GM18909 (cell line): ENCODE results near the gene CCDC136.

ENCODE experiments used
- ATAC-seq: cut with Tn5 transposase; IDR thresholded peaks from one replicate; pipeline ENCODE4 v1.9.1; 2021; ENCODE audit warnings: mild to moderate bottlenecking; ENCODE audit not compliant: unreplicated experiment, poor library complexity

The CCDC136 gene

DNA sequence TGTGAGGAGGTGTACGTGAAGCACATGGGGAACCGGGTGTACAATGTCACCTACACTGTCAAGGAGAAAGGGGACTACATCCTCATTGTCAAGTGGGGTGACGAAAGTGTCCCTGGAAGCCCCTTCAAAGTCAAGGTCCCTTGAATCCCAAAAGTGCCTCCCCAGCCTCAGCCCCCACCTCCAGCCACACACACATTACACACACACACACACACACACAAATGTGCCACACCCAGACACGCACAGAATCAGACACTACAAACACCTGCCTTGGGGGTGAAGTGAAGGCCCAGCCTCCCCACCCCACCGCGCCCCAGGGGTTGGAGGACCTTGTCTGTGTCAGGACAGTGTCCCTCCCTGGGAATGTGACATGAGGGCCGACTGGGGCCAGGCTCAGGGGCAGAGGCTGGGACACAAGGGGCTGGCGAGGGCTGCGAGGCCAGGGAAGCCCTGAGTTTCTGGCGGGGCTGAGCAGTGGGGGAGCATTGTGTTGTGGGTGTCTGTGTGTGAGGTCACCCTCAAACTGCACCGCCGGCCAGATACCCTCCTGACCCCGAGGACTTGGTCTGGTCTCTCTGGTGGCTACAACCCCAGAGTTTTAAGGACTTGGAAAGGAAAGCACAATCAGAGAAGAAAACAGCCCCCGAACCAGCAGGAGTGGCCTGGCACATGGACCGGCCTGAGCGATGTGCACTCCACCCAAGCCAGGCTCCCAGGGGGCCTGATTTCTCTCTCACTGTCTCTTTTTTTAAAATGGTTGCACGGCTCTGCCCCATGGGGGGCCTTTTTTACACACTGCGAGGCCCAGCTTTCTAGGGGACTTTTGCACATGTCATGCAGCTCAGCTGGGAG is 66.8 kb downstream of the CCDC136 start:
- ATAC-seq, result no peak

DNA sequence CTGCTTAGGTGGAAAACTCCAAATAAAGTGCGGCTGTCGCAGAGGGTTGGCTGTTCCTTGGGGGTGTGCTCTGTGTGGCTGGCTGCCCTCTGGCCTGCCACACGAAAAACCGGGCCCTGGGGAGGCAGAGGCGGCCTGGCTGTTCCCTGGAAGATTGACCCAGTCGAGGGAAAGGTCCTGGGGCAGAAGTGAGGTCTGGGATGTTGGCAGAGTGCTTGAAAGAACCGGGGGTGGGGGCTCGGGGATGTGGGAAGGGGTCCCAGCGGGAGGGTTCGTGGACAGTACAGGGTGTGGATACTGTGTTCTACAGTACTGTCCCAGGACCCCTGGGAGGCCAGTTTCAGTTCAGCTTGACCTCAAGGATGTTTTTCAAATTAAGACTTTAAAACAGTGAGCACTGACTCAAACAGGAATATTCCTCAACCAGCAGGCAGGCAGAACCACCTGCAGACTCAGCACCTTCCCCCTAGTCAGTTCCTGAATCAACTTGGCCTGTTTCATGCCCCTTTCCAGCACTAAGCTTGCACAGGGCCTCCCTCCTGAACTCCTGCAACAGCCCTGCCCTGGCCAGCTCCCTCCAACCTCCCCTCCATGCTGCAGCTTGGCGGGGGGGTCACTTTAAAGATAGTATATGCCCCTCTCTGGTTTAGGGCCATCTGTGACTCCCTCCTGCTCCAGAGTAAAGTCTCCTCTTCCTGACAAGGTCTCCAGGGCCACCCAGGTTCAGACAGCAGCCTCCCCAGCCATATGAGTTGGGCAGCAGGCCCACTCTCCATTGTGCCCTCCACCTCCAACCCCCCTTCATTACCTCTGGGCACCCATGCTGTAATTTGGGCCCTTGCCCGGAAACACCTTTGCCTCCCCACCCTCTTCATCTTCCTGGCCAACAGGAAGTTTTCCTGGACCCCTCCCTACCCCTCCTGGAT is 67.7 kb downstream of the CCDC136 start:
- ATAC-seq, result no peak

DNA sequence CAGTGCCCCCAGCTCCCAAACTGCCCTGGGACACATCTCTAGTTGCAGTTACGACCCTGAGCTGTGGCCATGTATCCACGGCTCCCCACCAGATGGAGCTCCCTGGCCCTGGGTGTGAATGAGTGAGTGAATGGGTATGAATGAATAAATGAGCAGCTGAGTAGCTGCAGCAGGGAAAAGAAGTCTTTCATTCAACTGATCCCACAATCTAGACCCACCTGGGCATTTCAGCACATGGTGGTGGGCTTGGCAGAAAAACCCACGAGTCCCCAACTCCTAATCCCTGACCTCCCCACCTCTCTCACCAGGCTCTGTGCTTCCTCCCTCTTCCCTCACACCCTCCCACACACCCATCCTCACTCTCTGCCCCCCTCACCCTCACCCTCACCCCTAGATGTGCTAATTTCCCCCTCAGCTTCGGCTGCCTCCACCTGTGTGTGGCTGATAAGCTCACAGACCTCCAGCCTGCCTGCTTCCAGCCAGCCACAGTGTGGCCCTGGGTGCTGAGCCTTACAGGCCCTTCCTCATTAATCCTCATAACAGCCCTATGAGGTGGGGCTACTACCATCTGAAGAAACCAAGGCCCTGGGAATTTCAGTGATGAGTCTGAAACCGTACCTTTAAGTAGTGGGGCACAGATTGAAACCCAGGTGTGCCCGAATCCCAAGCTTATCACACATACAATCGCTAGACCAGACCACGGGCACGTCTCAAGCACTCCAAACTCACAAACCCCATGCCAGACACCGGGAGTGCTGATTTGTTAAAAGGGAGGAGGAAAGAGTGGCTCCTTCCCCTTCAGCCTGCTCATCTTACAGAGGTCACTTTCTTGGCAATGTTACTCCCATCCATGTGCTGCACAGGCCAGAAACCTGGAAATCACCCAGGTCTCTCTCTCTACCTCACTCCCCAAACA is 68.6 kb downstream of the CCDC136 start:
- no peak for ATAC-seq

DNA sequence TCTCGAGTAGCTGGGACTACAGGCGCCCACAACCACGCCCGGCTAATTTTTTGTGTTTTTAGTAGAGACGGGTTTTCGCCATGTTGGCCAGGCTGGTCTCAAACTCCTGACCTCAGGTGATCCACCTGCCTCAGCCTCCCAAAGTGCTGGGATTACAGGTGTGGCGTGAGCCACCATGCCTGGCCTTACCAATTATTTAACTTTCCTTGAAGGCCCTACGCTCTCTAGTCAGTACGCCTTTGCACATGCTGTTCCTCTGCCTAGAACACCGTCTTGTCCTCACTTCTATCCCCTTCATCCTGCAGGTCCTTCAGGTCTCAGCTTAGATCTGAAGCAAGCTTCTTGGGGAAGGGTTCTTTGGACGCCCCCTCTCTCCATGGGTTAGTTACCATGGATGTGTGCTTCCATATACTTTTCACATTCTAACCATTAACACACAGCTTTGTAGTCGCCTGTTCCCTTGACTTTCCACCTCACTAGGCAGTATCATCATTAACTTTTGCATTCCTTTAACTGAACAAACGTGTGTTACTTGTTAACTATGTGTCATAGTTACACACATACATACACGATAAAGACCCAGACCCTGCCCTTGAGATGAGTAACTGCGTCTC is 70.3 kb downstream of the CCDC136 start:
- ATAC-seq, result no peak

DNA sequence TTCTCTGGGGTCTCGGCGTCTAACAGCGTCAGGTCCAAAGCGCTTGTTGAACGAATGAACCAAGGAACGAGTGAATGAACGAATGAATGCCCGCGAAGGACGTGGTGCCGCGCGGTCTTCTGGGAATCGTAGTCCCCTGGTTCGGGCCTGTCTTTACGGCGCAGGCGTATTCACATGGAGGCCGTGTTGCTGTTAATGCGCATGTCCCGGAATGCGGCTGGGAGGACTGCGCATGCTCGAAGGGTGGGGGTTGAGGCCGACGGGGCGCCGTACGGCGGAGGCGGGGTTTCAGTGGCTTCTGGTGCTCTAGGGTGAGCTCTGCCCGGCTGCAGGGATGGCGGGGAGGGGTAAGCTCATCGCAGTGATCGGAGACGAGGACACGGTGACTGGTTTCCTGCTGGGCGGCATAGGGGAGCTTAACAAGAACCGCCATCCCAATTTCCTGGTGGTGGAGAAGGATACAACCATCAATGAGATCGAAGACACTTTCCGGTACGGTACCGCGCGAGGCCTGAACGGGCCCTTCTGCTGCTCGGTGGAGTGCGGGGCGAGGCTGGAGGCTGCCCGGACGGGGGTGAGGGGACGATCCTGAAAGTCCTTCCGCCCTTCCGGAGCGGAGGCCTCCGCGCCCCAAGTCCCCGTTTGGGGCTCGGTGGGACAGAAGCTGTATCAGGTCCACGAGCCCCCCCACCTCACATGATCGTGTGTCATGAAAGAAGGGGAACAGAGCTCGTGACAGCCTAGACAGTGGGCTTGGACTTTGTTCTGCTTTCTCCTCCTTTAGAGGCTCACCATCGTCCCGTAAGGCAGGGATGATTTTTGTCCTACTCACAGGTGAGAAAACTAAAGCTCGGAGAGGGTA is 71.0 kb downstream of the CCDC136 start, which contains the start of gene ATP6V1F:
ATP6V1F (plus strand) TSS at position 286 of the 862 bp plus-strand sequence; CDS start at position 335, 49 bp downstream.
- peak; percentile 84 for ATAC-seq

DNA sequence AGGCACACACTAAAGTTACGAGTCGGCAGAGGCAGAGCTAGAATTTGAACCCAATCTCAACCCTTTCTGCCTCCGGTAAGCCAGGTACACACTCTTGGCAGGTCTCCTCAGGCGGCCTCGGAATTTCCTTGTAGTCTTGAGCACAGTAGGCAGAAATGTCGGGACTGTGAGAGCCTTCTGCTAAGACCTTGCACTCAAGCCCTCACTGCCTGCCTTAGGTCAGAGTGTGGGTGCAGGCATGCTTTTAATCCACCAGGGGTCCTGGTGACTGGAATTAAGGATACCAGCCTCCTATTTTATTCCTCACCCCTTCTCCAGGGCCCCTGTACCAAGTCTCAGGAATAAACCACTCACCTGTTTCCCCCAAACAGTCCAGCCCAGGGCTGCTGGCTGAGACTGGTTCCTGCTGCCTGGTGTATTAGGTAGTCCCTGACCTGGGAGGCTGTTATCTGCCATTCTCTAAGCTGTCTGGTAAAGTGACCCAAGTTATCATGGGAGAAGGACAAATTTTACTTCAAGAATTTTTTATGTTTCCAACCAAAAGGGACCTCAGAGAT is 71.7 kb downstream of the CCDC136 start:
- ATAC-seq, result peak; percentile 41

DNA sequence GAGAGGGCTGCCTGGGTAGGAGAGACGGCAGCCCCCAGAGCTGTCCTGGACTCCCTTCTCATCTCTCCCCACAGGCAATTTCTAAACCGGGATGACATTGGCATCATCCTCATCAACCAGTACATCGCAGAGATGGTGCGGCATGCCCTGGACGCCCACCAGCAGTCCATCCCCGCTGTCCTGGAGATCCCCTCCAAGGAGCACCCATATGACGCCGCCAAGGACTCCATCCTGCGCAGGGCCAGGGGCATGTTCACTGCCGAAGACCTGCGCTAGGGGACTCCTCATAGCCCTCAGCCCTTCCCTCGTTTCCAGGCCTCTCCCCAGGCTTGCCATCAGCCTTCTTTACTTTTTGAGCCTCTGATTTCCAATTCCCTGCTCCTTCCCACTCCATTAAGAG is 73.5 kb downstream of the CCDC136 start:
- ATAC-seq, result no peak

DNA sequence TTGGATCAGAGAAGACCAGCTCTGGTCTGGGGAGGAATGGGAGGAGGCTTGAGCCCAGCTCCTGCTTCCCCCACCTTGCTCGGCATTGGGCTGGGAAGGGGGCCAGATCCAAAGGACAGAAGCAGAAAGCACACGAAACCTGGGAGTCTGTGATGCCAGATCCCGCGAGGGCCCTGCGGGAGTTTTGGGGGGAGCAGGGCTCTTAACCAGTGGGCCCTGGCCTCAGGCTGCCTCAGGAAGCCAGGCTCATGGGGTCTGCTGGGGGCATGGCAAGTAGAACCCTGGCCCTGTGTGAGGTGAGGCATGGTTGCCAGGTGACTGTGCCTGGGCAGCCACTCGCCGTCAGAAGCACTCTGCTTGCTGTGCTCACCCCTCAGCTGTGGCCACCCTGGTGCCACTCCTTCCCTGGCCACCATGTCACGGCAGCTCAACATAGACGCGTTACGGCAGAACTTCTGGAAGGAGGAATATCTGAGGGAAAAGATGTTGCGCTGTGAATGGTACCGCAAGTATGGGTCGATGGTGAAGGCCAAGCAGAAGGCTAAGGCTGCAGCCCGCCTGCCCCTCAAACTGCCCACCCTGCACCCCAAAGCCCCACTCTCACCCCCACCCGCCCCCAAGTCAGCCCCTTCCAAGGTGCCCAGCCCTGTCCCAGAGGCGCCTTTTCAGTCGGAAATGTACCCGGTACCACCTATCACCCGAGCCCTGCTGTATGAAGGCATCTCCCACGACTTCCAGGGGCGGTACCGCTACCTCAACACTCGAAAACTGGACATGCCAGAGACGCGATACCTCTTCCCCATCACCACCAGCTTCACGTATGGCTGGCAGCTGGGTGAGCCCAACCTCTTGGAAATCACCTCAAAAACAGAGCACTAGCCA is 74.5 kb downstream of the CCDC136 start:
- no peak for ATAC-seq

DNA sequence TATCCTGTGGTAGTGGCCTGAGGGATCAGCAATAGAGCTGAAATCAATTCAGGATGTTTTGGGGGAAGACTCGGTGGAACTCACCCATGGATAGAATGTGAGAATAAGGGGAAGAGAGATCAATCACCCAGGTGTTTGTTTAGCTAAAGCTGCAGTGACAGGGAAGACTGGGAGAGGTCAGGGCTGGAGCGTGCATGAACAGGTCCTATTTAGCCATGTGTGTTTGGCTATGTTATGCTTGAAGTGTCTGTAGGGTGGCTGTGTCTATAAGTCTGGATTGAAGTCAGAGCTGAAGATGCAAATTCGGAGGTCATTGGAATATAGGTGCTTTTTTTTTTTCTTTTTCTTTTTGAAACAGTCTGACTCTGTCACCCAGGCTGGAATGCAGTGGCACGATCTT is 75.5 kb downstream of the CCDC136 start:
- no peak for ATAC-seq

DNA sequence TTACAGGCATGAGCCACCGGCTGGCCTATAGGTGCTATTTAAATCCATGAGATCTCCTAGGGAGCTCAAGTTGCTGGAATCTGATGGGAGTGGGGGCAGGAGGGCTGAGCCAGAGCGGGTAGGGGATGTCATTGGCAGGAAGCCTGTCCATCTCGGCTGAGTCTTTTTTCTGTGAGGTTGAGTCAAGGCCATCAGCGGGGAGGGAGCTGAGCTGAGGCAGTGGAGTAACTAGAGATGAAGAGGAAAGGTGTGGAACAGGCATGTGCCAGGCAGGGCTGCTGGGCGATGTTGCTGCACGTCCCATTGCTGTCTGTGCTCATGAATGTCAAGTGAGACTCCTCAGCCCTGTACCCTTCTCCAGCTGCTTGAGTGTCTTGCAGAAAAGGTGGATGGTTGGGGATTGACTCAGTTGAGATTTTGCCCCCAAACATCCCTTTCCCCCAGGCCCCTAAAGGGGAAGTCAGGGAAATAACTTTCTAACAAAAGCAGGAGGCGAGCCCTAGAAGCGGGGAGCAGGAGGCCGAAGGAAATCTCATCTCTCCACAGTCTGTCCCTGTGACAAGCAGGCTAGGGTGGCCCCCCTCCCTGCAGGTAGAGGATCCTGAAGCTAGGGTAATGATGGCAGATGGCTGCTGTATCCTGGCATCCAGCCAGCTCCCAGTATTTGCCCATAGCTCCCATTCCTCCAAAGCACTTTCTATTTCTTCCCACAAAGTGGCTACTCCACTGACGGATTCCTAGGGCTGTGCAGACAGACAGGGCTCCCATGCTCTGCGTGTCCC is 76.3 kb downstream of the CCDC136 start:
- no peak for ATAC-seq

DNA sequence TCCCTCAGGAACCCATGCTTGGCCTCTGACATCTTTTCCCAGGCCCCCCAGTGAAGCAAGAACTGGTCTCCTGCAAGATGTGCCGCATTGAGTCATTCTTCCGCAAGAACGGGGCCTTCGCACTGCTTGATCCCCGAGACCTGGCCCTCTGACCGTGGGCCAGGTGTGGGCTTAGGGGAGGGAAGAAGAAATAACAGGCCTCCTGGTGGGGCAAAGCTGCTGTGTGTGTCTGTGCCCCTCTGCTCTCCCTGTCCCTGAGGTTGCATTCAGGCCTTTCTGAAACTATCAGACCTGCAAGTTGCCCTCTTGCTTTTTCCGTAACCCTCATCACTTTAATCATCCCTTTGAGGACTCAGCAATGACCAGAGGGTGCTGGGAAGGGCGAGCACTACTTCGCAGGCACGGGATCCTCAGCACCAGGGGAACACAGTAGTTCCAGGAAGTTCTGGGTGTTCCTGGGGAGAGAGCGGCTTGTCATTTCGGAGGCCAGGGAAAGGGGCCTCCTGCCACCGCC is 76.9 kb downstream of the CCDC136 start:
- no peak for ATAC-seq

DNA sequence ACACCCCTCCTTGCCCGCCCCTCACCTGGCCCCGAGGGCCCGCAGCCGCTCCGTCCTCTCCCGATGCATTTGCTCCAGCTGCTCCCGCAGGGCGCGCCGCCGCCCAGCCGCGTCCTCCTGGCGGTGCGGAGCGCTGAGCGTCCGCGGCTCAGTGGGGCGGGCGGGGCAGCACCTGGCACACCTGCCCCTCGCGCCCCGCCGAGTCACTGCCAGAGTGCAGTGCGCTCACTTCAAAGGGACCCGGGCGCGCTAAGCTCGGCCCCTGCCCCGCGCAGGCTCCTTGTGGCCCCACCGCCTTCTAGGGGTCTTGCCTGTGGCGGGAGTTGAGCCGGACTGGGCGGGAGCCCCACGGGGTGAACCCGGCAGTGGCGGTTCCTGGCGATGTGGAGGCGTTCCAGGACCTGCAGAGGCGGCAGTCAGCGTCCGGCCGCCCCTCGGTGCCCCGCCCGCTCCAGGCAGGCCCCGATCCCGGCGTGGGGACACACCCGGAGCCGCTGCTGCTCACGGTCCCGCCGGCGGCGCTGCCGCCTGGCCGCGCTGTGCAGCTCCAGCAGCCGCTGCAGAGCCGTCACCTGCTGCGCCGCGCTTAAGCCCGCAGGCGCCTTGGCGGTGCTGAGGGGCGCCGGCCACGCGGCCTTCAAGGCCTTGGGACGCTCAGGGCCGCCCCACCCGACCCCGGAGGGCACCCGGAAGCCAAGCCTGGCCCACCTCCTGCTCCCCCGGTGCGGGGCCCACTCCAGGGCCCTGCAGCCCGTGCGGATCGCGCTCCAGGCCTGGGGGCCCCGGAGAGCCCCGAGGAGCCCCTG is 77.6 kb downstream of the CCDC136 start:
- peak; percentile 77 for ATAC-seq

DNA sequence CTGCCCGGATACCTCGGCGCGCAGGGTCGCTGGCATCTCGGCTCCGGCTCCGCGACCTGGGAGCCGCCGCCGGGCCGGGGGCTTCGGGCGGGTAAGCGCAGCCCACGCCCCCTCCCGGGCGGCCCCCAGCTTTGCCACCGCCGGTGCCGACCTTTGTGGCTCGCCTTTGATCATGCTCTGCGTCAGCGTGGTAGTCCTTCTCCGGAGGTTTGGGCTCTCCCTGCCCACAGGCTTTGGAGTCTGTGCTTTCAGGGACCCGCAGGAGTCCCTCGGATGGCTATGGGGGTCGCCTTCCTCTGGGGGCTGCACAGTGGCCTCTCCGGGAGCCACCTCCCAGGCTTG is 78.1 kb downstream of the CCDC136 start:
- peak; percentile 12 for ATAC-seq

DNA sequence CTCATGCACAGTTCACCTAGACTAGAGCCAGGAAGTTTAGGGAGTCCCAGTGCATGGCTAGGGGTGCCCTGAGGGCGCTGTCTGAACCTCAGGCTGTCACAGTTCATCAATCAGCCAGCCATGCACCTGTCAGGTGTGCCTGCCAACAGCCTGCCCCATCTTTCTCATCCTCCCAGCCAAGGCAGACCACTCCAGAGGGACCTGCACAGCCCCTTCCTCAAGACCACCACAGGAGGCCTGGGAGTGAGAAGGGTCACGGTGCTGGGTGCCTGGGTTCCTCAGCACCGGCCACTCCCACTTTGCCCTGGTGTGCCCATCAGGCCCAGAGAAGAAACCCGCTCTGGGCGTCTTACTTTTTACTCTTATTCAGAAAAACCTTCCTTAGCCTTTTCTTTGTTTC is 79.3 kb downstream of the CCDC136 start:
- ATAC-seq, result no peak
